Activated B cell treated with CpG ODN at 0.5 μM for 24 hours (primary cell): ENCODE measurements around the gene XIRP2. TPM values are rescaled to one million over a fixed set of nuclear protein-coding genes. Genes with fewer than 3 reads are reported as not detected.

Source experiments
- ATAC-seq: fragments of 200-7000 bp; cut with Tn5 transposase; one replicate; pipeline ENCODE4 v1.10.0; 2021; ENCODE audit warnings: low read depth, mild to moderate bottlenecking, moderate library complexity
- CTCF ChIA-PET: fragments of 350-600 bp; sonication (Branson Sonifier 250); formaldehyde crosslinking; loops from one replicate; lab custom pipeline; 2021; ENCODE audit warnings: antibody characterized with exemption; lab: Charles Lee
- POLR2A ChIA-PET: fragments of 350-600 bp; sonication (Branson Sonifier 250); formaldehyde crosslinking; loops from one replicate; lab custom pipeline; 2021; ENCODE audit warnings: antibody characterized with exemption; lab: Charles Lee
- DNase-seq: peaks from one replicate; pipeline ENCODE4 v3.0.0; 2022
- H3K27ac Mint-ChIP-seq: one replicate; pipeline ENCODE4 v1.8.0; 2020; ENCODE audit warnings: mixed read lengths
- H3K27me3 Mint-ChIP-seq: one replicate; pipeline ENCODE4 v1.8.0; 2021; ENCODE audit warnings: mixed read lengths
- H3K36me3 Mint-ChIP-seq: one replicate; pipeline ENCODE4 v1.8.0; 2021; ENCODE audit warnings: low read depth, mixed read lengths
- H3K4me1 Mint-ChIP-seq: one replicate; pipeline ENCODE4 v1.8.0; 2021; ENCODE audit warnings: mixed read lengths
- H3K4me3 Mint-ChIP-seq: one replicate; pipeline ENCODE4 v1.8.0; 2020; ENCODE audit warnings: mild to moderate bottlenecking, mixed read lengths
- H3K9me3 Mint-ChIP-seq: one replicate; pipeline ENCODE4 v1.8.0; 2020; ENCODE audit warnings: mixed read lengths
- intact Hi-C: fragments of 100-400 bp; cut with micrococcal nuclease; formaldehyde crosslinking; loops from one replicate; pipeline ENCODE4 v1.15.1; 2024
- total RNA-seq: library from RNA; stranded (reverse); gene quantifications from 2 replicates; pipeline ENCODE4 v1.2.3, GENCODE V29; 2022
- TF ChIP-seq, protein P1 (sequence below): fragments of 200-600 bp; IDR thresholded peaks from one replicate; pipeline ENCODE4 v1.8.0; 2022; ENCODE audit warnings: antibody characterized with exemption, mild to moderate bottlenecking

The XIRP2 gene
- total RNA-seq, 1 donor from 2014 or later: not detected

DNA sequence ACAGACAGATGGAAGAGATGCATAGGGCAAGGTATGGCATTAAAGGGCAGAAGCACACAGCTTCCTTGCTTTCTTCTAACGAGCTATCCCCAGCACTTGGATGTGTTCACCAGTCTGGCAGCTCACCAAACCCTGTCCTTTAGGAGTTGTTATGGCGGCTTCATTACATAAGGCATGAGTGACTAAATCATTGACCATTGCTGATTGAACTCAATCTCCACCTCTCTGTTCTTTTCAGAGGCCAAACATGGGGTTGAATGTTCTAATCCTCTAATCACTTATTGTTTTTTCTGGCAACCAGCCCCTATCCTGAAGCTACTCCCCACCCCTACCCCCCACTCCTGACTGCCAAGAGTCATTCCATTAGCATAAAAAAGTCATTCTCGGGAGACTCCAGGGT, 301.8 kb downstream of the XIRP2 start:
- ATAC-seq: no peak
- H3K9me3 Mint-ChIP-seq: no peaks in the 10 kb centered on the region
- intact Hi-C loops: no loop called here
- ChIA-PET CTCF (no interaction called here), POLR2A (no interaction called here)
- no peak for DNase-seq
- H3K36me3 Mint-ChIP-seq: no peaks in the 10 kb centered on the region
- no peaks in the 10 kb centered on the region for H3K27me3 Mint-ChIP-seq
- TF ChIP-seq, protein P1, sequence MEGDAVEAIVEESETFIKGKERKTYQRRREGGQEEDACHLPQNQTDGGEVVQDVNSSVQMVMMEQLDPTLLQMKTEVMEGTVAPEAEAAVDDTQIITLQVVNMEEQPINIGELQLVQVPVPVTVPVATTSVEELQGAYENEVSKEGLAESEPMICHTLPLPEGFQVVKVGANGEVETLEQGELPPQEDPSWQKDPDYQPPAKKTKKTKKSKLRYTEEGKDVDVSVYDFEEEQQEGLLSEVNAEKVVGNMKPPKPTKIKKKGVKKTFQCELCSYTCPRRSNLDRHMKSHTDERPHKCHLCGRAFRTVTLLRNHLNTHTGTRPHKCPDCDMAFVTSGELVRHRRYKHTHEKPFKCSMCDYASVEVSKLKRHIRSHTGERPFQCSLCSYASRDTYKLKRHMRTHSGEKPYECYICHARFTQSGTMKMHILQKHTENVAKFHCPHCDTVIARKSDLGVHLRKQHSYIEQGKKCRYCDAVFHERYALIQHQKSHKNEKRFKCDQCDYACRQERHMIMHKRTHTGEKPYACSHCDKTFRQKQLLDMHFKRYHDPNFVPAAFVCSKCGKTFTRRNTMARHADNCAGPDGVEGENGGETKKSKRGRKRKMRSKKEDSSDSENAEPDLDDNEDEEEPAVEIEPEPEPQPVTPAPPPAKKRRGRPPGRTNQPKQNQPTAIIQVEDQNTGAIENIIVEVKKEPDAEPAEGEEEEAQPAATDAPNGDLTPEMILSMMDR: no peak
- H3K4me1 Mint-ChIP-seq: no peaks in the 10 kb centered on the region
- no peak overlapping the region for H3K4me3 Mint-ChIP-seq
- no peak overlapping the region for H3K27ac Mint-ChIP-seq

DNA sequence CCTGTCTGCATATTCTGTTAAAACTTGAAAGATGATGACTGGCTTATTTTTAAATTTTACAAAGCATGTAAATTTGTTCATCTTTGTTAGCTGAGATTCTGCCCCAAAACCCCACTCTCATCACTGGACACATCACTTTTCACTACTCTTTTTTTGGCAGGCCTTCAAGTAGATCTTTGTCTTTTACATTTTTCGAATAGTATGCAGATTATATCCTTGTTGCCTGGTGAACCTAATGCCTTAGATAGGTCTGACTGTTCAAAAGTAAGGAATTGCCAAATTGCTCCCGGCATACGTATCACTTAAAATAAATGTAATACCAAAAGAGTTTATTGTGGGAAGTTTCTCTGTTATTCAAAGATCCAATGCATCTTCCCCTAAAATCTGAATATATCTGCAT, 303.3 kb downstream of the XIRP2 start:
- ATAC-seq: no peak
- no peak overlapping the region for H3K4me3 Mint-ChIP-seq
- CTCF ChIA-PET: no interaction called here
- no peaks in the 10 kb centered on the region for H3K4me1 Mint-ChIP-seq
- H3K36me3 Mint-ChIP-seq: no peaks in the 10 kb centered on the region
- TF ChIP-seq, protein P1: no peak
- POLR2A ChIA-PET: no interaction called here
- H3K9me3 Mint-ChIP-seq: no peaks in the 10 kb centered on the region
- DNase-seq: no peak
- no peaks in the 10 kb centered on the region for H3K27me3 Mint-ChIP-seq
- no peak overlapping the region for H3K27ac Mint-ChIP-seq
- intact Hi-C loops: no loop called here

DNA sequence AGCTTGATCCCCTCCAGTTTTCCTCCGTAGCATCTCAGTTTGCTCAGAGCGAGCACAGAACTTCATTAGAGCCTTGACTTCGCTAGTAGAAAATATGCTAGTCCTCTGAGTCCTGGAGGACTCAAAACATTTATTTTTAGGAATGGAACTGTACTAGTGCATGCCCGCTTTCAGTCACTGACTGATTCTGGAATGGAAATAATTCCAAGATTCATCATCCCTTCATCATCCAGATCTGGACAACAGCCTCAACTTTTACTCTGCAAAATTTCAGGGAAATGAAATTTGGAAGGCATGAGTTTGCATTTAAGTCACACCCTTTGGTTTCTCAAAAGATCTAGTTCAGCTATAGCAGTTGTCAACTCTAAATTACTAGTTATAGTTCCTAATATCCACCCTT, 304.6 kb downstream of the XIRP2 start:
- Mint-ChIP-seq H3K27me3 (no peaks in the 10 kb centered on the region), H3K4me3 (no peak overlapping the region), H3K36me3 (no peaks in the 10 kb centered on the region), H3K27ac (no peak overlapping the region), H3K9me3 (no peaks in the 10 kb centered on the region), H3K4me1 (no peaks in the 10 kb centered on the region)
- DNase-seq (no peak), ATAC-seq (no peak)
- POLR2A ChIA-PET: no interaction called here
- CTCF ChIA-PET: no interaction called here
- TF ChIP-seq, protein P1: no peak
- intact Hi-C loops: no loop called here

DNA sequence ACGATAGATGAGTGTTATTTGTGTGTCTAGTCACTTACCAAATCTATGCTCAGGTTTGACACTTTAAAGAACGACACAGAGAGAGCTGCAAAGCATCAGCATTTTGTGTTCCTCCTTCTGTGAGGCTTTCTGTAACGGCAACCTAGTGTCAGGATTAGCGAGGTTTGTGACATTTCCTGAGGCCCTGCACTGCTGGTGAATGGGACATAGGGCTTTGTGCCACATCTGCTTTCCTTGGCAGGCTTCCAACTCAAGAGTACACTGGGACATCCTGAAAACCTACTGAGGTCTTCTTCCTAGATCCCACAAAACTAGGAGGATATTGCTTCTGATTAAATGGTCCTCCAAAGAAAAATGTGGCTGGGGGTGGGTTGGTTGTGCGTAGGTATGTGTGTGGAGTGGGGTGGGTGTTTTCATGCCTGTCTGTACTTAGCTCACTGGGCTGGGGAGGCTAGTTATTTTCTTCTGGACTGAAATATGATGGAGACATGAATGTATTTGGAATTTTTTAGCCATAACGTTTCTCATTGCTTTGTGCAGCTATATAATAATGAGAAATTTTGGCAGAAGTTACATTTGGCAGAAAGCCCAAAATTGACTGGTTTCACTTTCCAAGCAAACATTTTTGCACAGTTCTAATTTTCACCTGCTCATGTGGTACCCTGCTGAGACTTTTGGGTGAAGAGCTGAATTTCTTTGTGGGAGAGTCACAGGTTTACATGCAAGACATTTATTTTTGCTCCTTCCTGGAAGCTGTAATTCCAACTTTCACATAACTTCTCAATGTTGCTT, 308.4 kb downstream of the XIRP2 start:
- CTCF ChIA-PET: no interaction called here
- no peak overlapping the region for H3K27ac Mint-ChIP-seq

GRCh38 chr2:167198009-167198408, 309.7 kb downstream of the XIRP2 start:
- H3K27me3 Mint-ChIP-seq: no peaks in the 10 kb centered on the region
- ChIA-PET POLR2A (no interaction called here), CTCF (no interaction called here)
- TF ChIP-seq, protein P1: no peak
- H3K36me3 Mint-ChIP-seq: no peaks in the 10 kb centered on the region
- H3K9me3 Mint-ChIP-seq: no peaks in the 10 kb centered on the region
- DNase-seq: no peak
- no peak overlapping the region for H3K4me3 Mint-ChIP-seq
- H3K27ac Mint-ChIP-seq: no peak overlapping the region
- intact Hi-C loops: no loop called here
- no peak for ATAC-seq
- no peaks in the 10 kb centered on the region for H3K4me1 Mint-ChIP-seq

More for the DNA sequence above, 308.4 kb downstream of the XIRP2 start:
- Mint-ChIP-seq H3K9me3 (no peaks in the 10 kb centered on the region), H3K4me3 (no peak overlapping the region), H3K4me1 (no peaks in the 10 kb centered on the region), H3K36me3 (no peaks in the 10 kb centered on the region), H3K27me3 (no peaks in the 10 kb centered on the region)
- ATAC-seq (no peak), DNase-seq (no peak)
- POLR2A ChIA-PET: no interaction called here
- TF ChIP-seq, protein P1: no peak
- intact Hi-C loops: no loop called here
